Measurements from ENCODE around the gene MT1B. TPM values are rescaled to one million over a fixed set of nuclear protein-coding genes. Genes with fewer than 3 reads are reported as not detected.
"Not testable (repeated sequence)": the region's sequence is repeated elsewhere in the genome, so short reads cannot be mapped to it uniquely, and the experiment has no call there.

MT1B gene
- total and polyA plus RNA-seq, 4 donors, result 1.1 TPM; not detected in 3

GRCh38 chr16:56658327-56658875 lies 6.7 kb downstream of the MT1B start:
- Histone ChIP-seq H3K9me3 (ENCODE audit: control insufficient read depth, insufficient read depth, low read length) (no peaks in the 10 kb centered on the region), H3K4me1 (ENCODE audit: control insufficient read depth, insufficient read depth, low read length) (peaks cover 33% of the 10 kb centered on the region), H3K4me3 (ENCODE audit: low read depth, low read length) (peak overlapping the region; percentile 60), H3K27me3 (ENCODE audit: control insufficient read depth, insufficient read depth, low read length) (peaks cover 29% of the 10 kb centered on the region), H3K36me3 (ENCODE audit: control insufficient read depth, insufficient read depth, low read length) (no peaks in the 10 kb centered on the region), H3K27ac (ENCODE audit: low read depth, low read length) (no peak overlapping the region)
- 31% methylated on average over 10 of the region's 10 CpGs for WGBS (ENCODE audit: insufficient coverage)
- DNase-seq (ENCODE audit: low read depth in 4 of 6, low spot score in 6 of 6), result no peak

GRCh38 chr16:56662357-56663354 lies 11.0 kb downstream of the MT1B start:
- peak overlapping the region; percentile 5 for H3K4me3 ChIP-seq (ENCODE audit: low read depth, low read length)
- WGBS (ENCODE audit: insufficient coverage), result 13% methylated on average over 36 of the region's 48 CpGs
- peak in 3 of 6 donors; percentile 14 to 91 (median 53) for DNase-seq (ENCODE audit: low read depth in 4 of 6, low spot score in 6 of 6)

GRCh38 chr16:56664506-56664905 lies 12.8 kb downstream of the MT1B start:
- H3K4me3 ChIP-seq (ENCODE audit: low read depth, low read length), result no peak overlapping the region
- H3K9me3 ChIP-seq (ENCODE audit: control insufficient read depth, insufficient read depth, low read length), result no peaks in the 10 kb centered on the region
- no peak overlapping the region for H3K27ac ChIP-seq (ENCODE audit: low read depth, low read length)
- no CpG with 5 or more reads among the region's 1 CpG for WGBS (ENCODE audit: insufficient coverage)
- peaks cover 64% of the 10 kb centered on the region for H3K27me3 ChIP-seq (ENCODE audit: control insufficient read depth, insufficient read depth, low read length)
- H3K36me3 ChIP-seq (ENCODE audit: control insufficient read depth, insufficient read depth, low read length), result no peaks in the 10 kb centered on the region
- no peak for DNase-seq (ENCODE audit: low read depth in 4 of 6, low spot score in 6 of 6)
- H3K4me1 ChIP-seq (ENCODE audit: control insufficient read depth, insufficient read depth, low read length), result peaks cover 27% of the 10 kb centered on the region

More at GRCh38 chr16:56662357-56663354, 11.0 kb downstream of the MT1B start:
- Histone ChIP-seq H3K36me3 (ENCODE audit: control insufficient read depth, insufficient read depth, low read length) (no peaks in the 10 kb centered on the region), H3K4me1 (ENCODE audit: control insufficient read depth, insufficient read depth, low read length) (peaks cover 28% of the 10 kb centered on the region), H3K9me3 (ENCODE audit: control insufficient read depth, insufficient read depth, low read length) (no peaks in the 10 kb centered on the region), H3K27me3 (ENCODE audit: control insufficient read depth, insufficient read depth, low read length) (peaks cover 53% of the 10 kb centered on the region), H3K27ac (ENCODE audit: low read depth, low read length) (no peak overlapping the region)

GRCh38 chr16:56665286-56666261 lies 13.9 kb downstream of the MT1B start:
- not testable (repeated sequence) for H3K27ac ChIP-seq (ENCODE audit: low read depth, low read length); H3K36me3 ChIP-seq (ENCODE audit: control insufficient read depth, insufficient read depth, low read length); H3K4me3 ChIP-seq (ENCODE audit: low read depth, low read length); H3K9me3 ChIP-seq (ENCODE audit: control insufficient read depth, insufficient read depth, low read length); DNase-seq (ENCODE audit: low read depth in 4 of 6, low spot score in 6 of 6)
- Histone ChIP-seq H3K27me3 (ENCODE audit: control insufficient read depth, insufficient read depth, low read length) (peaks cover 72% of the 10 kb centered on the region), H3K4me1 (ENCODE audit: control insufficient read depth, insufficient read depth, low read length) (peaks cover 30% of the 10 kb centered on the region)
- WGBS (ENCODE audit: insufficient coverage), result 58% methylated on average over 5 of the region's 8 CpGs

- Histone ChIP-seq H3K4me3 (ENCODE audit: low read depth, low read length) (no peak within 1 kb of the TSS), H3K4me1 (ENCODE audit: control insufficient read depth, insufficient read depth, low read length) (peaks cover 20% of the 10 kb centered on the region), H3K27me3 (ENCODE audit: control insufficient read depth, insufficient read depth, low read length) (peaks cover 78% of the 10 kb centered on the region), H3K36me3 (ENCODE audit: control insufficient read depth, insufficient read depth, low read length) (no peaks in the 10 kb centered on the region), H3K9me3 (ENCODE audit: control insufficient read depth, insufficient read depth, low read length) (no peaks in the 10 kb centered on the region), H3K27ac (ENCODE audit: low read depth, low read length) (no peak within 1 kb of the TSS)
- DNase-seq (ENCODE audit: low read depth in 4 of 6, low spot score in 6 of 6), result peak in 1 of 6 donors; percentile 17
- WGBS (ENCODE audit: insufficient coverage), result 9% methylated on average over 45 of the region's 46 CpGs
Measured at GRCh38 chr16:56667581-56668571, 16.2 kb downstream of the MT1B start, which contains the start of gene MT1G. MT1G (minus strand) TSS chr16:56668065; CDS start chr16:56667993, 72 bp downstream.

GRCh38 chr16:56669005-56669839 lies 17.5 kb downstream of the MT1B start, which contains the start of gene MT1H:
MT1H (plus strand) TSS chr16:56669814; CDS start chr16:56669885, 71 bp downstream.
- Histone ChIP-seq H3K4me1 (ENCODE audit: control insufficient read depth, insufficient read depth, low read length) (peaks cover 17% of the 10 kb centered on the region), H3K9me3 (ENCODE audit: control insufficient read depth, insufficient read depth, low read length) (no peaks in the 10 kb centered on the region), H3K27me3 (ENCODE audit: control insufficient read depth, insufficient read depth, low read length) (peaks cover 73% of the 10 kb centered on the region), H3K27ac (ENCODE audit: low read depth, low read length) (no peak within 1 kb of the TSS), H3K36me3 (ENCODE audit: control insufficient read depth, insufficient read depth, low read length) (no peaks in the 10 kb centered on the region), H3K4me3 (ENCODE audit: low read depth, low read length) (no peak within 1 kb of the TSS)
- no peak for DNase-seq (ENCODE audit: low read depth in 4 of 6, low spot score in 6 of 6)
- WGBS (ENCODE audit: insufficient coverage), result 10% methylated on average over 37 of the region's 38 CpGs

GRCh38 chr16:56669840-56670619 lies 18.3 kb downstream of the MT1B start:
- DNase-seq (ENCODE audit: low read depth in 4 of 6, low spot score in 6 of 6), result no peak
- no peak overlapping the region for H3K4me3 ChIP-seq (ENCODE audit: low read depth, low read length)
- H3K27ac ChIP-seq (ENCODE audit: low read depth, low read length), result no peak overlapping the region
- 12% methylated on average over 15 of the region's 19 CpGs for WGBS (ENCODE audit: insufficient coverage)
- peaks cover 71% of the 10 kb centered on the region for H3K27me3 ChIP-seq (ENCODE audit: control insufficient read depth, insufficient read depth, low read length)
- no peaks in the 10 kb centered on the region for H3K36me3 ChIP-seq (ENCODE audit: control insufficient read depth, insufficient read depth, low read length)
- no peaks in the 10 kb centered on the region for H3K9me3 ChIP-seq (ENCODE audit: control insufficient read depth, insufficient read depth, low read length)
- peaks cover 17% of the 10 kb centered on the region for H3K4me1 ChIP-seq (ENCODE audit: control insufficient read depth, insufficient read depth, low read length)
